8988T (cell line): ENCODE results near the gene ARF1.
"Not testable (repeated sequence)": the region's sequence is repeated elsewhere in the genome, so short reads cannot be mapped to it uniquely, and the experiment has no call there.

Source experiments
- DNase-seq: peaks from one replicate; pipeline ENCODE4 v3.0.0; 2011

The ARF1 gene

DNA sequence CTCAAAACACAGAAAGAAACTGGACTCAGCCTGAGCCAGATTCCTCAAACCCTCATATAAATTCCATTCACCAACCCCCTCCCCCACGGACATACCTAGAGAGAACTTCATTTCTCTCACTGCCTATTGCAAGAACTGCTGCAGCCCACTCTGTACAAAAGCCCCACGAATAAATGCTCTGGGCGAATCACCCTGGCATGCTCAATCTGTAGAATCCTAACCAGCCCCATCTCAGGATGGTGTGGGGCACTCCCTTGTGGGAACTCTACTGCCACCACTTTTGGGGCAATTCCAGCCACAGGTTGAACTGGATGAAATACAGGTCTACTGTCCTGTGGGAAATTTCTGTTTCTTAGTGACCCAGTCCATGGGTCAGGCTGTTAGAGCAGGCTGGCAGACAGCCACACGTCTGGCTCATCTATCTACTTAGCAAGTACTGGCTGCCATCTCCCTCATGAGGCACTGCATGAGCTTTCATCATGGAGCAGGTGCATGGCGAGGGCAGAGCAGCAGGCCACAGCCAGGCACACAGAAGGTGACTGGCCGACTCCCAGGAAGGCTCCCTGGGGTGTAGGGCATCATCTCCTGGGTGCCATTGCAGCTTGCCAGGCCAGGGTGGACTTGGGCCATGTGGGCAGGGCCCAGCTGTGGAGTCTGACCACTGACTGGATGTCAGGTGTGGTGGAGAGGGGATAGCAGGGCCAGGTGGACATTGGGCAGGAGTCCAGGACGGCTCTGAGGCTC, 22.2 kb downstream of the ARF1 start:
- peak; percentile 6 for DNase-seq

DNA sequence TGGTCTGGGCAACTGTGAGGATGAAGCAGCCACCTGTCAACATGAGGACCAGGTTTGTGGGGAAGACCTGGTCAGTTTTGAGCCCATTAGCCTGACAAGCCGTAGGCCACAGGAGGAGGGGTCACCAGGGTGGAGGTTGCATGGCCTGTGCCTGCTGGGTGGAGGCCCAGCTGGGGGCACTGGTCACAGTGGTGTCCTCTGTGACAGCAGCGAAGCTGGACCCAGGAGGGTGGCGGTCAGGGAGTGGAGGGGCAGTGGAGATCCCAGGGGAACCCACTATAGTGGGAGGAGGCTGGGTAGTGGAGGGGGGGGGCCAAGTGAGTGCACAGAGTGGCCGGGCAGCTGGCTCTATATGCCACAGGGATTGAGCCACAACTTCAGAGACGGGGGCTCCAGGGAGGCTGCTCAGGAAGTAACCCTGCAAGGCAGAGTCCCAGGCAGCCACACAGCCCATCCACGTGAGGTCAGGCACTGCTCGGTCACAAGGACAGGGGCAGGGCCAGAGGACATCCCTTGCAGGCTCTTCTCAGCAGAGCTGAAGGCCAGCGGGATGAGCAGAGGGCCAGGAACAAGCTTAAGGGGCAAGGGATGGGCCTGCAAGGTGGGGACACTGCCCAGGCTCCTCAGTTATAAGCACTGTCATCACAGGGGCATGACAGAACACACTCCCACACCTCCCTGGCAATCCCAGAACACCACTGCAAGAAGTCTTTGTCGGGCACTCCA, 22.9 kb downstream of the ARF1 start:
- DNase-seq, result peak; percentile 11

DNA sequence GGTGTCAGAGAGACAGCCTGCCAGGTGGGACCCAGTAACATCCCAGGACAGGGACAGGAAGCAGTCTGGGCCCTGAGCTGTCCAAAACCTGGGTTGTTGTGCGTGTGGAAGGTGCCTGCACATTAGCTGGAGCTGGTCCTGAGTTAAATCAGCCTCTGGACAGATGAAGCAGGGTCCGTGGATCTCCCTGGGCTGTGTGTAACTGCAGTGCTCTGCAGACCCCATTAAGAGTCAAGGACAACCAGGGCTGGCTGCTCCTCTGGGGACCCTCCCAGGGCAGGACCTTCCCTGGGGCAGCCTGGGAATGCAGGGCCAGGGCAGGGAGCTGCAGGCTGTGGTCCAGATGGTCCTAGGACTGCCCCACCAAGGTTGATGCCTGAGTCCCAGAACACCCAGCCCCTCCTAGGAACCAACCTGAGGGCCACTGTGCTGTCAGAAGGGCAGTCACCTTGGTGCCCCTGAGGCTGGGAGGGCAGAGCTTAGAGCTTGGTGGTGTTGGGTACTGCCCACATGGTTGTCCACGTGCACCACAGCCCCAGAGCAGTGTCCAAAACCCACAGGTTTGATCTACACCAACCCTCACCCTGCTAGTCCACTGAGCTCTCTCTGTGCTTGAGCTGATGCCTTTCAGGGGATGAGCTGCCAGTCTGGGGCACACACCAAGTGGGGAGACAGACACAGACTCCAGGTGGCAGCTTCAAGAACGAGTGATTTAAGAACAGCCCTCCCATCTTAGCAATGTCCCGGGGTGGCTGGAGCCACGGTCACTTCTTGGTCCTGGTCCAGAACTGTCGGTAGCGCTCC, 23.7 kb downstream of the ARF1 start:
- no peak for DNase-seq

DNA sequence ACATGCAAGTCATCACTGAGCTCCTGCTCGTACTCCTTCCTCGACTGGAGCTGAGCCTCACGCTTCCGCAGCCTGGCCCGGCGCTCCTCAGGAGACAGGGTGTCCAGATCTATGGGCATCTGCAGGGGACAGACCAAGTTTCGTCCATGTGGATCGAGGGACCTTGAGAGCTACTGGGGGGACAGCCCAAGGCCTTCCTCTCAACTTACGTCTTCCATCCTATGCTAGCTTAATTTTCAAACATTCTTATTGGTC, 24.2 kb downstream of the ARF1 start:
- peak; percentile 5 for DNase-seq

DNA sequence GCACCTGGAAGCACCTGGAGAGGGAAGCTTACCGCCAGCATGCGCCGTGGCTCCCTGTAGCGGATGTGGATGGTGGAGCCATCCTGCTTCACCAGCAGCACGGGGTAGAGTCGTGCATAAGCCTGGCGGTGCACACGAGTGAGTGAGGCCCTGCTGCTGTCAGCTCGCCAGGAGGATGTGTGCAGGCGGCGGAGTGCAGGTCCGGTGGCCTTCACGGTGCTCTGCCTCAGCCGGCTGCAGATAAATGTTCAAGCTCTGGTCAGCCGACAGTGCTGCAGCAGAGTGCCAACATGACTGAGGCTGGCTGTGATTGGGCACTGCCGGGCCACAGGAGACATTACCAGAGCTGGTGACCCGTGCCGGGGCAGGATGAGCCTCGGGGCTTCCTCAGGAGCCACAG, 25.1 kb downstream of the ARF1 start:
- no peak for DNase-seq

DNA sequence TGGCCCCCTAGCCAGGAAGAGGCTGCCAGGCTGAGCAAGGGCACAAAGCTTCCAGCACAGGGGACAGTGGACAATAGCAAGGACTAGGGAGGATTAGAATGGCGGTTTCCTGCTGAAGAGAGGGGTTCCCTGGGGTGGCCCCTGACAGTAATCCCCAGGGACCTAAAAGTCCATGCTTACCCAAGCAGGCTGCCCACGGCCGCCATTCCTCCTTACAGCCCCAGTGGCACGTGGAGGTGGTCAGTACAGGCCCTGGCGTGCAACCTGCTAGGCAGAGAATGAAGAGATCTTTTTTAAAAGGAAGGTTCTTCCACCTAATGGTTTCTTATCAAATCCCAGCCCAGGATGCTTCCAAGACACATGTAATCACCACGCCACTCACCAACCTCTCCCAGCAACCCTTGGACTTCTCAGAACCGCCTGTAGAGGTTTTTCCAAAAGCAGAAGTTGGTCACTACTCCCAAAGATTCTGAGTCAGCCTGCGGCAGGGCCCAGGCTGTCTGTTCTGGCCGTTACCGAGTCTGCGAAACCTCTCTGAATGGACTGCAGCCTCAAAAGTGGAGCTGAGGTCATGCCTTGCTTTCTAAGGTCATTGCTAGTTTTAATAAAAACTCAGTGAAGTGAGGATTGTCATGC, 25.7 kb downstream of the ARF1 start:
- DNase-seq, result no peak

DNA sequence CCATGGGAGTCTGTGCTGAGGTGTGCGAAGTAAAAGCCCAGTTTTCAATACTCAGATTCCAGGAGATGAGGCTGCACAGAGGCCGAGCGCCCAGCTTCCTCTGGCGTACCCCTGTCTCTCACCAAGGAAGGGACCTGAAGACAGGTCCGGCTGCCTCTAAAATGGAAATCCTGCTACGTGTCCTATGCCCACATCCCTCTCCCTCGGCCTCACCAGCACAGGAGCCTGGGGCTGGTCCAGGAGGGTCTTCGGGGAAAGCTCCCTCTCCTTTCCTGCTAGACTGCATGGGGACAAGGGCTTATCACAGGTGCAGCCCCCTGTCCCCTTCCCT, 26.2 kb downstream of the ARF1 start:
- no peak for DNase-seq

DNA sequence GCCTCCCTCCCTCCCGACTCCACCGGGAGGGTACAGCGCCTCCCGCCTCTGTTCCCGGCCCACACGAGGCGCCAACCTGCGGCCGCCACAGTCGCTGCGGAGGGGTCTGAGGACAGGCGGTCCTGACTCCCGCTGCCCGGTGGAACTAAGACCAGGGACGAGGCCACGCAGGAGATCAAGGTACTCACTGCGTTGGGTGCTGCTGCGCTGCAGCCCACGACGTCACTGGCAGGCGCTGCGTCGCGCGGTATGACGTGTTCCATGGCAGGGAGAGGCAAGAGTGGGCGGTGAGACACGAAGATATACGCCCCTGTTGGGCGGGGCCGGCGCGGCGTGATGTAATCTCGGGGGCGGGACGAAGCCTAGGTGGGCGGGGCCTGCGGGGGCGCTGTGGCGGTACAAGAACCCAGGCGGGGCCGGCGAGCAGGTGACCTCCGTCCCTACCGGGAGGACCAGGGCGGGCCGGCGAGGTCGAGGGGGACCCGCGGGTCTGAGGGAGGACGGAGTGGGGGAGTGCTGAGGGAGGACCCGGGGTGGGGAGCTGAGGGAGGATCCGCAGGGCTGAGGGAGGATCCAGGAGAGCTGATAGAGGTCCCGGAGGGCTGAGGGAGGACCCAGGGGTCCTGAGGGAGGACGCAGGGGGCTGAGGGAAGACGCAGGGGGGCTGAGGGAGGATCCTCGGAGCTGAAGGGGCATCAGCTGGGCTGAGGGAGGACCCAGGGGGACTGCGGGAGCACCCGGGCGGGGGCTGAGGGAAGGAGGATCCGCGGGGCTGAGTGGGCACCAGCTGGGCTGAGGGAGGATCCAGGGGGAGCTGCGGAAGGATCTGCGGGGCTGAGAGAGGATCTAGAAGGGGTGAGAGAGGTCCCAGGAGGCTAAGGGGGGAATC, 26.8 kb downstream of the ARF1 start, which contains the start of gene MRPL55:
TSS of gene MRPL55 (minus strand) at position 227 of the 889 bp plus-strand sequence. CDS start 1,039 bp downstream, outside the sequence.
- peak; percentile 90 for DNase-seq

DNA sequence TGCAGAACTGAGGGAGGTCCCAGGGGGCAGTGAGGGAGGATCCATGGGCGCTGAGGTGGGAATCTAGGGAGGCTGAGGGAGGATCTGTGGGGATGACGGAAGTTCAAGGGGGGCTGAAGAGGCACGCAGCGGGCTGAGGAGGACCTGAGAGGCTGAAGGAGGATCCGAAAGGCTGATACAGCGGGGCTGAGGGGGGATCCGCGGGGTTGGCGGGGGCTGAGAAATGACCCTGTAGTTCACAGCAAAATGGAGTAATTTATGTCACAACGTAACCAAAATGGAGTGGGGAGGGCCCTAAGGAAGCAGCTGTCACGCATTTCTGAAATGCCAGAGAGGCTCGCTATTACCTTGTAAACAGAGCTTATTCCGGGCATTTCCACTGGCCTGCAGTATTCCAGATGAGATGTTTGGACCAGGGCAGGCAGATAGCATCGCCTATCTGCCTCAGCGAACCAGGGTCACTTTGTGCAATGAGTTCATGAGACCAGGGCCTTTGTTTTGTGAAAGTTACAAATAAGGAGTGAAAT, 27.5 kb downstream of the ARF1 start:
- no peak for DNase-seq

DNA sequence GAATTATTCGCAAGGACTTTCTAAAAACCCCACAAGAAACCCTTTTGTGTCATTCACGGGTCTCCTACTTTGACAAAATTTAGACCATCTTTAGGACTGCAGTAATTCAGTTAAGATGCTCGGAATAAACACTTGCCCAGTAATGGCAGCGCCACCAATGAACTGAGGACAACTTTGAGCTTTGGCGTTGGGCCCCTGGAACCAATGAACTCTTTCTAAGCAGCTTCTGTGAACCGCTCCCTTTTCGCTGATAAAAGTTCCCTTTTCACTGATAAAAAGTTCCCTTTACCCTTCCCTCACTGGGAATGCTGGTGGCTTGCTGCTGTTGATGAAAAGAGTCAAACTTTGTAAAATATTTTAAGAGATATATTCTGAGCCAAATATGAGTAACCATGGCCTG, 28.0 kb downstream of the ARF1 start:
- DNase-seq, result no peak

DNA sequence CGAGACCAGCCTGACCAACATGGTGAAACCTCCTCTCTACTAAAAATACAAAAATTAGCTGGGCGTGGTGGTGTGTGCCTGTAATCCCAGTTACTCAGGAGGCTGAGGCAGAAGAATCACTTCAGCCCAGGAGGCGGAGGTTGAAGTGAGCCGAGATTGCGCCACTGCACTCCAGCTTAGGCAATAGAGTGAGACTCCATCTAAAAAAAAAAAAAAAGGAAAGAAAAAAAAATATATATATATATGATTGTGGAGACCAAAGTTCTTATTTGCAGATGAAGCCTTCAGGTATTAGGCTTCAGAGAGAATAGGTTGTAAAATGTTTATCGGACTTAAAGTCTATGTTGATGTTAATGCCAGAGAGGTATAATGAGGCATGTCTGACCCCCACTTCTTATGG, 28.8 kb downstream of the ARF1 start:
- DNase-seq, result not testable (repeated sequence)

DNA sequence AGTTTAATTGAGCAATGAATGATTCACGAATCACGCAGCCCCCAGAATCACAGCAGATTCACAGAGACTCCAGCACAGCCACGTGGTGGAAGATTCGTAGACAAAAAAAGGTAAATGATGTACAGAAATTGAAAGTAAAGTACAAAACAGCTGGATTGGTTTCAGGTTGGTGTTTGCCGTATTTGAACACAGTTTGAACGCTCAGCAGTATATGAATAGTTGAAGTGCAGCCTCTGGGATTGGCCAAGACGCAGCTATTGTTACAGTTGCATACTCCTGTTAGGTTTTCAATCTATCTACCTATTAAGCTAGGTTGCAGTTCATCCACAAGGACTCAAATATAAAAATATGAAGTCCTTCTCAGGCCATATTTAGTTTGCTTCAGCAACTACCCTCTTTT, 29.7 kb downstream of the ARF1 start:
- DNase-seq, result no peak

DNA sequence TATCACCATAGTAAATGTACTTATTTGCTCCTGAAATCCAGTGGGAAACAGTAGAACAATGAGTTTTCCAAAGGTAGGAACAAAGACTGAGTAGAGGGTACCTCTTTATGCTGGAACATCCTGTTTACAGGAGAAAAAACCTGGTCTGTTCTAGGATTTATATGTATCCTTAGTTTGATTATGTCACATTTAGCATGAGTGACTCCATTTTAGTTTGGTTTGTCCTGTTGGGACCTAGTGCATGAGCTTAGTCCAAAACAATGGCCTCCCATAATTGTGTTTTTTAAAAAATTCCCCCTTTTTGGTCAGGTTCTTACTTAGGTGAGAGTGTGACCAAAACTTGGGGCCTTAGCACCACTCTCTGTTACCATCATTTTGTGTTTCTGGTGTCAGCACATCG, 30.1 kb downstream of the ARF1 start:
- no peak for DNase-seq

DNA sequence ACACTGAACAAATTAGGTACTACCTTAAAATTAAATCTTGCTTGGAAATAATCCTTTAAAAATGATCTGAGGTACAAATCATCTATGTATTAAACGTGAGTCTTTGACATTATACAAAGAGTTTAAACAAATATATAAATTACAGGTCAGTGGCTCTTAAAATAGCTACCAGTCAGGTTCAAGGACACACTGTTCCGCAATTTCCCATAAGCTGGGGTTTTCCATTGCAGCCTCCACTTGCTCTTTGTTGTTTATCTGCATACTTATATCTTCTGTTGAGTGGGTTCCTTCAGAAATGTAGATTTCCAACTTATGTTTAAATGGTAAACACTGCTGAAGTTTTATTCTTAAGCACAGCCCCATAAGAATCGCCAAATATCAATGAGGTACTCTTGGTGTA, 32.3 kb downstream of the ARF1 start:
- no peak for DNase-seq

DNA sequence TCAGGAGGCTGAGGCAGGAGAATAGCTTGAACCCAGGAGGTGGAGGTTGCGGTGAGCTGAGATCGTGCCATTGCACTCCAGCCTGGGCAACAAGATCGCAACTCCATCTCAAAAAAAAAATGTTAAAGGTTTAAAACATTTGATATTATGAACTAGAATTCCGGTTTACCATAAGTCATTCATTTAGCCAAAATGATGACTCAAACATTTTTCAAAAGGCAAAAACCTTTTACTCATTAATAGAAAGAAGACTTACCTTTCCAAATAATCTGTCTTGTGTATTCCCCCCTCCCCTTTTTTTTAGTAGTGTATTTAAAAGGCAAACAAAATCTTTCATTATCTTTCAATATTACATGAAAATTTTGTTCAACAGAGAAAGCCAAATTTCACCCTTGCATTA, 34.8 kb downstream of the ARF1 start:
- DNase-seq, result no peak

DNA sequence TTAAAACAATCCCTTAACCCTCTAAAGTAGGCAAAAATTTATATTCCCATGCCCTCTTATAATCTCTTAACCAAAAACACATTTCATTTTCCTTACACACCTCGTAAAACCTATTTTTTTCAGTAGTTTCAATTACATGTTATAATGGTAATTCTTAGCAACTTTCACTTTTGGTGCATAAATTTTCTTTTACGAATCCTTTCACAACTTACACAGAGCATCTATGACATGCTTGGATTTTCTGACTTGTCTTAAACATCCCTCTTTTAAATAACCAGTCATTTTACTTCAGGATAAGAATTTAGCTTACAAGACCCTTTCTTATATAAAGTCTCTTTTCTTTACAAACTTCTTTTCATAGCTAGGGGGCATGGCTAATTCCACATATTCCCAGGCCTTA, 35.5 kb downstream of the ARF1 start:
- no peak for DNase-seq

DNA sequence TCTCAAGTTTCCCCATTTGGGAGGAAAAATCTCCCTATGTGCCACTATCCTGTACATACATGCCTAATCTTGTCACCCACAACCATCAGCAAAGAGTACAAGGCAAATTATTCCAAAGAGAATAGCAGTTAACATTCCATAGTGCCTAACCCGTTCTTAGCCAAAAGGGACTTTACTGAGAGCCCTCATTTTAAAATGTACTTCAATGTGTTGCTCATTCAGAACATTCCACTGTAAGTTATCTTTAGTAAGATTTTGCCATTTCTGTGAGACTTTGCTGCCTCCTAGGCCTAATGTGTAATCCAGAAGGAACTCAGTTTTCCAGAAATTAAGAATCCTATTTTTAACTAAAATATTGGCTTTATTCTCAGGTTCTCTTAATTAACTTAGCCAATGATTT, 37.8 kb downstream of the ARF1 start:
- DNase-seq, result no peak

DNA sequence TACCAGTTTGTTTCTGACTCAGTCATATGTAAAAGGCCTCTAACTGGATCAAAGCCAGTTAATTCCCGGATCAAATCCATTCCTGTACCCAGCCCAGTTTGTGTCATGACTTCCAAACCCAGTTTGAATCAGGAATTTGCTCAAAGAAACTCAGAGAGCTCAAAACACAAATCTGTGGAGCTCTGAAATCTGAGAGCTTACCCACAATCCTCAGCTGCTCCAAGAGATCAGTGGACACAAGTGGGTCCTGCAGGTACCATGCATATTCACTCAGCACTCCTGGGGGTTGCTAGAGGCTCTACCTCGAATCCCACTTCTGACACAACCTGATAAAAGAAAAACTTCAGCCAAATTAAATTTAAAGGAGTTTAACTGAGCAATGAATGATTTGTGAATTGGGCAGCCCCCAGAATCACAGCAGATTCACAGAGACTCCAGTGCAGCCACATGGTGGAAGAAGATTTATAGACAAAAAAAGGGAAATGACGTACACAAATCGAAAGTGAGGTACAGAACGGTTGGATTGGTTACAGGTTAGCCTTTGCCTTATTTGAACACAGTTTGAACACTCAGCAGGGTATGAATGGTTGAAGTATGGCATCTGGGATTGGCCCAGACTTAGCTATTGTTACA, 38.5 kb downstream of the ARF1 start:
- DNase-seq, result no peak

DNA sequence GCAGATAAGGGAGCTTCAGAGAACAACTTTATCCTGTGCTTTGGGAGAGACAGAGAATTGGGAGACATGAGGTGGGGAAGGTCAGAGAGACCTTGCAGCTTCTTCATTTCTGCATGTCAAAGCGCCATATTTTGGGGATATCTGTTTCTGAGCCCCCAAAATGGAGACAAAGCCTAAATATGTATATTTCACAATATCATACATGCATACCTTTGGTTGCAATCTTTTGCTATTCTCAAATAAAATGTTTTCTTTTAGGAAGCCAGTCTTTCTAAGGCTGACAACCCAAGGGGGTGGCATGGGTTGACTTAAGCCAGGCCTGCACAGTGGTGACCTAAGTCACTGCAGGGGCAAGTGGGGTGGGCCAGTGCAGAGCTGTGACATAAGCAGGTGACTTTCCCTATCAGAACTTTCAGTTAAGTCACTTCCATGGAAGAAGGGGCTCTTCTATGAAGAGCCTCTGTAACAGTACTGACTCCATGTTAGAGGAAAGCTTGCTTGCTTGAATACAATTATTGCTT, 40.5 kb downstream of the ARF1 start:
- DNase-seq, result no peak

DNA sequence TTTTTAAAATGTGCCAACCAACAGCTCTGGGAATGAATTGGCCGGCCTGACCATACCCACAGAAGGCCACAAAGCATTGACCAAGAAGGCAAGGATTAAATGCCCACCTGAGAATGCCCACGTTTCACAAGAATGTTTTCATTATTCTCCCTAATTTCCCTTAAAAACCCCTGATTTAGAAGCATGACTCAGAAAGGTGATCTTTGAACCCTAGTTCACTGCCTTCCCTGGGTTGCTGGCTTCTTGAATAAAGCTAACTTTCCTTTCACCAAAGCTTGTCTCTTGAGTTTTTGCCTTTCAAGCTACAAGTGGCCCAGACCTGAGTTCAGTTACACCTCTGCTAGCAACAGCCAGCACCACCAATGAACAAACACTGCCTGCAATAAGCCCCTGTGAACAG, 41.0 kb downstream of the ARF1 start:
- DNase-seq, result no peak

DNA sequence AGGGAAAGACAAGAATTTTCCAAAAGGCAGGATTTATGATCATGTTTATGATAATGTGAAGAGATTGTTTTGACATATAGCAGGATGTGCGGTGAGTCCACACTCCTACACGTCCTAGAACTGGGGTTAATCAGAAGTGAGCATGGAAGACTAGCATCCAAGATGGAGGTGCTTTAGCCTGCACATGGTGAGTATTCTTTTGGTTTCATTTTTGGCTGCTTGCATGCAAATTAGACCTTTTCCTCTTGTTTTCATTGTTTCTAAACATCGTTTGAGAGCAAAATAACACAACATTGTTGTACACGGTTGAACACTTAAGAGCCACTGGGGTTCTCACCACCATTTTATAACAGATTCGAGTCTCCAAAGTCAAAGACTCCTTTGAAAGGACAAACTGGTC, 42.7 kb downstream of the ARF1 start:
- no peak for DNase-seq

DNA sequence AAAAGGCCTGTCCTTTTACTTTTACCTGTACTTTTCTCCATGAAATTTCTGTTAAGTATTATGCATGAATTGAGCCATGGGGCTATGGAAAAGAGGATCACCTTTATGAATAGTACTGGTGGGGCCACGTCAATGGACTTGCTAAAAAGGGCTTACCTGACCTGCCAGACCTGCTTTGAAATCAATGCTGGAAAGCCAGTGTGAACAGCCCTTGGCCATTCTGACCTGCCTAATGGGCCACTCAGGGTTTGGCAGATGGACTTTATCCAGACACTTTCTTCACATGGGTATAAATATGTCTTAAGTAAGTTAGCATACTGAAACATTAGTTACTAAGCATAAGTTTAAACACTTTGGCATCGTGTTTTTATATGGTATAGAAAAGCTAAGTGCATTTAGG, 49.3 kb downstream of the ARF1 start:
- DNase-seq, result no peak
